ENCODE results near the gene EEF1A2. TPM values are rescaled to one million over a fixed set of nuclear protein-coding genes. Genes with fewer than 3 reads are reported as not detected.

EEF1A2 gene
- total and polyA plus RNA-seq, 2 of the 4 experiments (the other 2 are of a cell fraction): 1.3 to 4.6 TPM

DNA sequence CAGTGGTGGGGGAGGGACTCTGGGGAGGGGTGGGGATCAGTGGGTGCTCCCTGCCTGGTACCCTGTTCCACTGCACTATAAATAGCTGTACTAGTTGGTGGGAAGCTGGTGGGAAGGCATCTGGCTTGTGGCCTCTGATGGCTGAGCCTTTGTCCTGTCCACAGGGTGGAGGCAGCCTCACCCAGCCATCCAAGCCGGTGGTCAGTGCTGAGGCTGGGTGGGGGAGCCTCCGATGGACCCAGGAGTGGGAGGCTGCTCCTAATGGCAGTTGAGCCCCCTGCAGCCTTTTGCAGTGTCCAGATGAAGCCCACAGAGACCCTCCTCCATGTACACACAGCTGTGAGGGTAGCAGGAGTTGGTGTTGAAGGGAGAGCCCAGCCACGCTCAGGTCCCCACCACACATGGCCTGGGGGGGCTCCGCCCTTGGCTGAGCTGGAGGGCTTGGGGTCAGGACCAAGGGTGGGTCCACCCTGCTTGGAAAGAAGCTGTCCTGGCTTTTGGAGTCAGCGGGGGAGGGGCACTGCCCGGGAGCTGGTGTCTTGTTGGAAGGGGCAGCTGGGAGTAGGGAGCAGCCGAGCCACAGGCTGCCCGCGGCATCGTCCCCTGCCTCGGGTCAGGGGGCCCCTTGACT lies 24.2 kb upstream of the EEF1A2 start:
- H2AFZ ChIP-seq (replicated peaks; ENCODE audit: low read length, poor library complexity): no peak overlapping the region
- H4K91ac ChIP-seq (ENCODE audit: insufficient read depth, low read depth, low read length): no peak overlapping the region
- no peak overlapping the region for H3K14ac ChIP-seq (replicated peaks; ENCODE audit: low read depth, low read length)
- H3K4me3 ChIP-seq (ENCODE audit: insufficient read depth, low read depth, low read length): no peak overlapping the region
- no peak overlapping the region for H2BK15ac ChIP-seq (ENCODE audit: low read depth, low read length)
- peaks cover 23% of the 10 kb centered on the region for H3K36me3 ChIP-seq (ENCODE audit: control insufficient read depth, insufficient read depth, low read length)
- no peak overlapping the region for H4K5ac ChIP-seq (ENCODE audit: low read depth, low read length)
- no peak overlapping the region for H3K9ac ChIP-seq (ENCODE audit: low read depth, low read length)
- no peak overlapping the region for H3K18ac ChIP-seq (ENCODE audit: low read depth, low read length)
- TF ChIP-seq, protein P1, sequence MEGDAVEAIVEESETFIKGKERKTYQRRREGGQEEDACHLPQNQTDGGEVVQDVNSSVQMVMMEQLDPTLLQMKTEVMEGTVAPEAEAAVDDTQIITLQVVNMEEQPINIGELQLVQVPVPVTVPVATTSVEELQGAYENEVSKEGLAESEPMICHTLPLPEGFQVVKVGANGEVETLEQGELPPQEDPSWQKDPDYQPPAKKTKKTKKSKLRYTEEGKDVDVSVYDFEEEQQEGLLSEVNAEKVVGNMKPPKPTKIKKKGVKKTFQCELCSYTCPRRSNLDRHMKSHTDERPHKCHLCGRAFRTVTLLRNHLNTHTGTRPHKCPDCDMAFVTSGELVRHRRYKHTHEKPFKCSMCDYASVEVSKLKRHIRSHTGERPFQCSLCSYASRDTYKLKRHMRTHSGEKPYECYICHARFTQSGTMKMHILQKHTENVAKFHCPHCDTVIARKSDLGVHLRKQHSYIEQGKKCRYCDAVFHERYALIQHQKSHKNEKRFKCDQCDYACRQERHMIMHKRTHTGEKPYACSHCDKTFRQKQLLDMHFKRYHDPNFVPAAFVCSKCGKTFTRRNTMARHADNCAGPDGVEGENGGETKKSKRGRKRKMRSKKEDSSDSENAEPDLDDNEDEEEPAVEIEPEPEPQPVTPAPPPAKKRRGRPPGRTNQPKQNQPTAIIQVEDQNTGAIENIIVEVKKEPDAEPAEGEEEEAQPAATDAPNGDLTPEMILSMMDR (conservative IDR thresholded peaks at IDR 0.05; ENCODE audit: low read depth, low read length): no peak
- no peak for TF ChIP-seq SMC3 (IDR thresholded peaks at IDR 0.05; ENCODE audit: low read depth, low read length)
- TF ChIP-seq NFE2L2 (IDR thresholded peaks at IDR 0.05; ENCODE audit: low read depth, low read length): no peak
- no peak for TF ChIP-seq MXI1 (IDR thresholded peaks at IDR 0.05; ENCODE audit: borderline replicate concordance, low read depth, low read length)
- TF ChIP-seq MAFK (IDR thresholded peaks at IDR 0.05; ENCODE audit: low read depth, low read length): no peak
- no peak for TF ChIP-seq BHLHE40 (IDR thresholded peaks at IDR 0.05; ENCODE audit: low read depth, low read length)
- no peak for TF ChIP-seq MAZ (IDR thresholded peaks at IDR 0.05; ENCODE audit: borderline replicate concordance, low read depth, low read length)
- no peaks in the 10 kb centered on the region for H3K27me3 ChIP-seq (ENCODE audit: control insufficient read depth, insufficient read depth, low read length)
- dilution Hi-C loops (cut with HindIII; ENCODE audit: low sequenced_read_pairs, unreplicated experiment) (no loop called here), intact Hi-C loops (cut with micrococcal nuclease) (no loop called here), in situ Hi-C loops (cut with MboI; ENCODE audit: low sequenced_read_pairs) (no loop called here)
- H3K23ac ChIP-seq (ENCODE audit: low read depth, low read length): no peak overlapping the region
- H2BK120ac ChIP-seq (ENCODE audit: low read depth, low read length): no peak overlapping the region
- POLR2A ChIA-PET (ENCODE audit: unreplicated experiment): no interaction called here
- no peak overlapping the region for H3K4ac ChIP-seq (ENCODE audit: low read depth, low read length)
- H2BK5ac ChIP-seq (ENCODE audit: low read depth, low read length, poor library complexity, severe bottlenecking): no peak overlapping the region
- H3K9me1 ChIP-seq (ENCODE audit: insufficient read depth, low read length): peaks cover 11% of the 10 kb centered on the region; the same call in 1 of the 2 replicates
- no TSS peak for BruUV-seq (replicated peaks)
- peaks cover 29% of the 10 kb centered on the region for H4K20me1 ChIP-seq (ENCODE audit: insufficient read depth, low read length)
- CTCF ChIA-PET: no interaction called here
- no peak overlapping the region for H3K4me2 ChIP-seq (ENCODE audit: low read depth, low read length)
- no peak overlapping the region for H2AK9ac ChIP-seq (replicated peaks; ENCODE audit: low read depth, low read length, poor library complexity)
- H3K56ac ChIP-seq (ENCODE audit: extremely low read depth, insufficient read depth, low read length): no peak overlapping the region
- no peak for ATAC-seq (ENCODE audit: low read depth)
- H4K8ac ChIP-seq (ENCODE audit: low read depth in 2 of 2, low read length in 2 of 2): no peak overlapping the region
- H3K4me1 ChIP-seq (ENCODE audit: control insufficient read depth, insufficient read depth, low read length): peaks cover 13% of the 10 kb centered on the region
- no peak overlapping the region for H2AK5ac ChIP-seq (ENCODE audit: low read depth, low read length)
- no peaks in the 10 kb centered on the region for H3K9me3 ChIP-seq (ENCODE audit: control insufficient read depth, insufficient read depth, low read length)
- no peak for DNase-seq
- peaks cover 19 to 38% of the 10 kb centered on the region in 2 experiments for H3K79me1 ChIP-seq (ENCODE audit: low read depth in 1 of 2, low read length in 2 of 2)
- no peak overlapping the region for H3K27ac ChIP-seq (ENCODE audit: insufficient read depth, low read length)
- no CpG with 5 or more reads among the region's 11 CpGs for WGBS, 2 experiments (ENCODE audit: extremely low coverage in 2 of 2, insufficient read length in 1 of 2)
- no peak overlapping the region for H2BK20ac ChIP-seq (ENCODE audit: low read depth, low read length)

All from IMR-90 (cell line).